Right lobe of liver (tissue), 6 donors: ENCODE data around the gene HHATL. TPM values are rescaled to one million over a fixed set of nuclear protein-coding genes. Genes with fewer than 3 reads are reported as not detected.

Experiments used
- ATAC-seq, 4 donors: fragments of 200-7000 bp; cut with Tn5 transposase; one replicate each; pipeline ENCODE4 v1.9.1; 2020; ENCODE audit warnings: mild to moderate bottlenecking in 4 of 4, moderate library complexity in 4 of 4
- DNase-seq, 3 donors: peaks; one replicate each; pipeline ENCODE4 v3.0.0-alpha.2; 2020
- H3K27ac ChIP-seq, 3 donors: fragments of 200-600 bp; one replicate each; pipeline ENCODE4 v1.8.0; 2022
- H3K27me3 ChIP-seq, 2 donors: fragments of 200-600 bp; one replicate each; pipeline ENCODE4 v1.8.0; 2022
- H3K36me3 ChIP-seq, 4 donors: fragments of 200-600 bp; sonication (generic) in 1 of 4; one replicate each; pipeline versions ENCODE4 v1.5.1 to v1.8.0; 2017 to 2022; ENCODE audit warnings: control low read depth in 1 of 4
- H3K4me1 ChIP-seq, 4 donors: fragments of 200-600 bp; sonication (generic) in 1 of 4; one replicate each; pipeline versions ENCODE4 v1.5.1 to v1.8.0; 2017 to 2022; ENCODE audit warnings: control low read depth in 1 of 4
- H3K4me3 ChIP-seq, 3 donors: fragments of 200-600 bp; one replicate each; pipeline ENCODE4 v1.8.0; 2022
- H3K9me3 ChIP-seq, 4 donors: fragments of 200-600 bp; sonication (generic) in 1 of 4; one replicate each; pipeline versions ENCODE4 v1.5.1 to v1.8.0; 2017 to 2022; ENCODE audit warnings: control low read depth in 1 of 4
- POLR2A ChIP-seq: fragments of 450-650 bp; IDR thresholded peaks from one replicate; pipeline ENCODE4 v1.6.1; 2017; ENCODE audit warnings: antibody characterized with exemption, mild to moderate bottlenecking
- WGBS: methylation state at CpG from one replicate; pipeline ENCODE4 v1.1.6; 2018; ENCODE audit warnings: low coverage, low lambda C conversion rate; ENCODE audit not compliant: insufficient coverage; ENCODE audit errors: missing lambda C conversion rate; 5-methylcytosine and 5-hydroxymethylcytosine counted together
- intact Hi-C, 2 donors: fragments of 100-400 bp; cut with DNase I; formaldehyde crosslinking; loops; one replicate each; pipeline versions ENCODE4 v1.11.2 to v1.14.1; 2022
- total RNA-seq, 6 experiments: library from RNA; depleted of rRNA in 2 of 6; stranded (reverse); fragments of >200 nt in 2 of 6; fragmentation: NEBNext Ultra II Directional in 3 of 6; extraction: Animal tissue kit (Norgen Biotek cat#: 25700) in 3 of 6; gene quantifications; one replicate each; pipeline versions ENCODE4 v1.1.0 to v1.2.4, GENCODE V29; 2016 to 2023
- TF ChIP-seq, protein P1 (sequence below), 4 donors: fragments of 200-600 bp in 3 of 4; fragments of 450-650 bp in 1 of 4; IDR thresholded peaks; one replicate each; pipeline versions ENCODE4 v1.5.1 to v1.8.0; 2016 to 2022; ENCODE audit warnings: antibody characterized with exemption in 4 of 4, mild to moderate bottlenecking in 2 of 4
- donor health status: DM: no; HTN: yes; CAD: no.
- donor health status: DM: no; HTN: no; CAD: no.
- donor health status: DM: no; HTN: no; CAD: no.
- donor health status: DM: no; HTN: yes; CAD: no.
- donor health status: DM: no; HTN: yes; CAD: no.

HHATL gene
- total RNA-seq, 6 experiments from 2014 or later = 0.29 to 1.0 (median 0.60) TPM; not detected in 3

DNA sequence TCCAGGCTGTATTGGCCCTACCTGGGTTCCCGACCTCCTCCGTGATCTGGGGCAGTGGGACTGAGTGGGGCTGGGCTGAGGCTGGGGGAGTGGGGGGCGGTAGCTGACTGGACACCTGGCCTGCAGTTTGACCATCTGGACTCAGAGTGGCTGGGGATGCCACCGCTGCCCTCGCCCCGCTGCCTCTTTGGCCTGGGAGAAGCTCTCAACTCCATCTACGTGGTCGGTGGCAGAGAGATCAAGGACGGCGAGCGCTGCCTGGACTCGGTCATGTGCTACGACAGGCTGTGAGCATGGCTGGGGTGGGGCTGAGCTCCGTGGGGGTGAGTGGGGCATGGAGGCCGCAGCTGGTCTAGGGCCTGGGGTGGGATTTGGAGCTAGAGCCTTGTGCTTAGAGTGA is 14.6 kb downstream of the HHATL start:
- ATAC-seq = no peak
- DNase-seq = no peak
- TF ChIP-seq, protein P1, sequence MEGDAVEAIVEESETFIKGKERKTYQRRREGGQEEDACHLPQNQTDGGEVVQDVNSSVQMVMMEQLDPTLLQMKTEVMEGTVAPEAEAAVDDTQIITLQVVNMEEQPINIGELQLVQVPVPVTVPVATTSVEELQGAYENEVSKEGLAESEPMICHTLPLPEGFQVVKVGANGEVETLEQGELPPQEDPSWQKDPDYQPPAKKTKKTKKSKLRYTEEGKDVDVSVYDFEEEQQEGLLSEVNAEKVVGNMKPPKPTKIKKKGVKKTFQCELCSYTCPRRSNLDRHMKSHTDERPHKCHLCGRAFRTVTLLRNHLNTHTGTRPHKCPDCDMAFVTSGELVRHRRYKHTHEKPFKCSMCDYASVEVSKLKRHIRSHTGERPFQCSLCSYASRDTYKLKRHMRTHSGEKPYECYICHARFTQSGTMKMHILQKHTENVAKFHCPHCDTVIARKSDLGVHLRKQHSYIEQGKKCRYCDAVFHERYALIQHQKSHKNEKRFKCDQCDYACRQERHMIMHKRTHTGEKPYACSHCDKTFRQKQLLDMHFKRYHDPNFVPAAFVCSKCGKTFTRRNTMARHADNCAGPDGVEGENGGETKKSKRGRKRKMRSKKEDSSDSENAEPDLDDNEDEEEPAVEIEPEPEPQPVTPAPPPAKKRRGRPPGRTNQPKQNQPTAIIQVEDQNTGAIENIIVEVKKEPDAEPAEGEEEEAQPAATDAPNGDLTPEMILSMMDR (IDR thresholded peaks at IDR 0.05) = no peak
- no peak for TF ChIP-seq POLR2A
- no CpG with 5 or more reads among the region's 15 CpGs for WGBS
- Histone ChIP-seq H3K4me1 (no peaks in the 10 kb centered on the region), H3K27me3 (no peaks in the 10 kb centered on the region), H3K27ac (no peak overlapping the region), H3K4me3 (no peak overlapping the region), H3K9me3 (no peaks in the 10 kb centered on the region), H3K36me3 (no peaks in the 10 kb centered on the region)
- intact Hi-C loops = loop anchor here in 1 of 2 donors (10.0 kb wide), 1 partner anchor 47 kb away; no protein-coding TSS in a partner anchor

DNA sequence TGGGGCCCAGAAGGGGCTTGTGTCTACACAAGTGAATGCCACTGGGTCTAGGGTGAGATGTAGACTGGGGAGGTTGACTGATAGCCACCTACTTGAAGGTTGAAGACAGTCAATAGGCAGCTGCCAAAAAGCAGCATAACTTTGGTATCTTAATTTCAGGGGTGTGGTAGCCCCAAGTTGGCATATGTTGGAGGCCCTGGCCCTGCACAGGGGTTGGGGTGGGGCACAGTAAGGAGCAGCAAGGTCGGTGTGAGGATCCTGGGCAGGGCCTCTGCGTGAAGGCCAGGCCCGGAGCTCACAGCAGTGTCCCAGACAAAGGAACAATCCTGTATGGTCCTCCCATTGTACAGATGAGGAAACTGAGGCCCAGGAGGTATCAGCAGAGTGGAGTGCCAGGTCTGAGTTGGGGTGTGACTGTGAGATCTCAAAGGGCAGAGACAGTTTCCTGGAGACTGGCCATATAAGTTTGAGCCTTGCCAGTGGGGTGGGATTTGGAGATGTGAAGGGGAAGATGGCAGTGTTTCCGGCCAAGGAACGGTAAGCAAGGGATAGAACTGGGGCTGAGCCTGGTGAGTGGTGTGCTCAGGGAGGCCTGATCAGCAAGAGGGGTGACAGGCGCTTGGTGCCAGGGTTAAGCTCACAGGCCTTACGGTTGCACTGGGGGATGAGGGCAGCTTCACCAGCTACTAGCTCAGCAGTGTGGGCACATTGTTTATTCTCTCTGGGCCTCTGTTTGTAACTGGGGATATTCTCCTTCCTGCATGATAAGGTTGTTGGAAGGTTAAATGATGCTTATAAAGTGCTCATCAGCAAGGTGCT is 15.6 kb downstream of the HHATL start:
- 60% methylated on average over 2 of the region's 7 CpGs for WGBS
- Histone ChIP-seq H3K27me3 (no peaks in the 10 kb centered on the region), H3K4me3 (no peak overlapping the region), H3K27ac (no peak overlapping the region), H3K36me3 (no peaks in the 10 kb centered on the region), H3K9me3 (no peaks in the 10 kb centered on the region), H3K4me1 (no peaks in the 10 kb centered on the region)
- ATAC-seq (no peak), DNase-seq (no peak)
- intact Hi-C loops = loop anchor here in 1 of 2 donors (10.0 kb wide), 1 partner anchor 48 kb away; no protein-coding TSS in a partner anchor
- TF ChIP-seq POLR2A = no peak
- TF ChIP-seq, protein P1 (IDR thresholded peaks at IDR 0.05) = no peak

DNA sequence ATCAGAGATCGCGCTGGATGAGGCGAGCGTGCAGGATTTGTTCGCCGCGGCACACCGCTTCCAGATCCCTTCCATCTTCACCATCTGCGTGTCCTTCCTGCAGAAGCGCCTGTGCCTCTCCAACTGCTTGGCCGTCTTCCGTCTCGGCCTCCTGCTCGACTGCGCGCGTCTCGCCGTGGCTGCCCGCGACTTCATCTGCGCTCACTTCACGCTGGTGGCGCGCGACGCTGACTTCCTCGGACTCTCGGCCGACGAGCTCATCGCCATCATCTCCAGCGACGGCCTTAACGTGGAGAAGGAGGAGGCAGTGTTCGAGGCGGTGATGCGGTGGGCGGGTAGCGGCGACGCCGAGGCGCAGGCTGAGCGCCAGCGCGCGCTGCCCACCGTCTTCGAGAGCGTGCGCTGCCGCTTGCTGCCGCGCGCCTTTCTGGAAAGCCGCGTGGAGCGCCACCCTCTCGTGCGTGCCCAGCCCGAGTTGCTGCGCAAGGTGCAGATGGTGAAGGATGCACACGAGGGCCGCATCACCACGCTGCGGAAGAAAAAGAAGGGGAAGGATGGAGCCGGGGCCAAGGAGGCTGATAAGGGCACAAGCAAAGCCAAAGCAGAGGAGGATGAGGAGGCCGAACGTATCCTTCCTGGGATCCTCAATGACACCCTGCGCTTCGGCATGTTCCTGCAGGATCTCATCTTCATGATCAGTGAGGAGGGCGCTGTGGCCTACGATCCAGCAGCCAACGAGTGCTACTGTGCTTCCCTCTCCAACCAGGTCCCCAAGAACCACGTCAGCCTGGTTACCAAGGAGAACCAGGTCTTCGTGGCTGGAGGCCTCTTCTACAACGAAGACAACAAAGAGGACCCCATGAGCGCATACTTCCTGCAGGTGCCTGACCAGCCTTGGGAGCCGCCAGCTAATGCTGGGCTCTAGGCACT is 16.4 kb downstream of the HHATL start:
- ATAC-seq (no peak), DNase-seq (no peak)
- Histone ChIP-seq H3K27ac (no peak overlapping the region), H3K27me3 (no peaks in the 10 kb centered on the region), H3K4me3 (no peak overlapping the region), H3K36me3 (no peaks in the 10 kb centered on the region), H3K4me1 (no peaks in the 10 kb centered on the region), H3K9me3 (no peaks in the 10 kb centered on the region)
- no peak for TF ChIP-seq POLR2A
- TF ChIP-seq, protein P1 (IDR thresholded peaks at IDR 0.05) = no peak
- intact Hi-C loops = loop anchor here in 1 of 2 donors (10.0 kb wide), 1 partner anchor 49 kb away; no protein-coding TSS in a partner anchor
- 42% methylated on average over 30 of the region's 80 CpGs for WGBS

DNA sequence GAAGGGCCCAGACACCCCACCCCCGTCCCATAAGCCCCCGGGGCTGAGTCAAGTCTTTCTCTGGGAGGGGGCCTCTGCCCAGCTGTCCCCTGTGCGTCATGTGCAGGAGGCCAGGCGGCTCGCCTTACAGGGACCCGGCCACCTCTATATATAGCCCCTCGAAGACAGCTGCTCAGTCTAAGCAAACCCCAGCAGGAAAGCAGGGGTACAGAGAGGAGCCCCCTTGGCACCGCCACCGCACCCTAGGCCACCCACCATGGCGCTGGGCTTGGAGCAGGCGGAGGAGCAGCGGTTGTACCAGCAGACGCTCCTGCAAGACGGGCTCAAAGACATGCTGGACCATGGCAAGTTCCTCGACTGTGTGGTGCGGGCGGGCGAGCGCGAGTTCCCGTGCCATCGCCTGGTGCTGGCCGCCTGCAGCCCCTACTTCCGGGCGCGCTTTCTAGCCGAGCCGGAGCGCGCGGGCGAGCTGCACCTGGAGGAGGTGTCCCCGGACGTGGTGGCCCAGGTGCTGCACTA is 17.2 kb downstream of the HHATL start, which contains the start of gene KLHL40:
Gene KLHL40 (plus strand): TSS at position 175 of the 519 bp plus-strand sequence. CDS start 82 bp downstream, at position 257.
- Histone ChIP-seq H3K4me3 (no peak within 1 kb of the TSS), H3K27ac (no peak within 1 kb of the TSS), H3K36me3 (no peaks in the 10 kb centered on the region), H3K9me3 (no peaks in the 10 kb centered on the region), H3K4me1 (no peaks in the 10 kb centered on the region), H3K27me3 (no peaks in the 10 kb centered on the region)
- TF ChIP-seq POLR2A = no peak
- TF ChIP-seq, protein P1 (IDR thresholded peaks at IDR 0.05) = no peak
- intact Hi-C loops = loop anchor here in 1 of 2 donors (10.0 kb wide), 1 partner anchor 49 kb away; no protein-coding TSS in a partner anchor
- ATAC-seq = no peak
- WGBS = 20% methylated on average over 1 of the region's 34 CpGs
- no peak for DNase-seq
